Central memory CD4-positive, alpha-beta T cell (primary cell): ENCODE data around the gene ASAP2.

Source experiments
- DNase-seq: peaks from one replicate; pipeline ENCODE4 v3.0.0; 2022

The ASAP2 gene

GRCh38 chr2:9232166-9232479 lies 25.5 kb downstream of the ASAP2 start:
- no peak for DNase-seq

GRCh38 chr2:9232886-9233285 lies 26.3 kb downstream of the ASAP2 start:
- no peak for DNase-seq

GRCh38 chr2:9234680-9235146 lies 28.1 kb downstream of the ASAP2 start:
- no peak for DNase-seq

GRCh38 chr2:9235147-9236044 lies 28.8 kb downstream of the ASAP2 start:
- DNase-seq, result no peak

GRCh38 chr2:9236045-9236344 lies 29.4 kb downstream of the ASAP2 start:
- DNase-seq, result no peak

- DNase-seq, result no peak
These were observed 30.3 kb downstream of the ASAP2 start for GRCh38 chr2:9236867-9237266.

- DNase-seq, result no peak
These were observed 31.2 kb downstream of the ASAP2 start for GRCh38 chr2:9237831-9238230.

- DNase-seq, result no peak
These were observed 32.1 kb downstream of the ASAP2 start for GRCh38 chr2:9238591-9239326.

- DNase-seq, result no peak
These were observed 33.0 kb downstream of the ASAP2 start for GRCh38 chr2:9239616-9240015.

GRCh38 chr2:9240745-9241144 lies 34.1 kb downstream of the ASAP2 start:
- DNase-seq, result no peak

GRCh38 chr2:9241233-9241632 lies 34.6 kb downstream of the ASAP2 start:
- DNase-seq, result no peak

- no peak for DNase-seq
These were observed 36.7 kb downstream of the ASAP2 start for GRCh38 chr2:9243357-9243756.

- DNase-seq, result no peak
These were observed 38.5 kb downstream of the ASAP2 start for GRCh38 chr2:9244985-9245544.

- no peak for DNase-seq
These were observed 40.6 kb downstream of the ASAP2 start for GRCh38 chr2:9247177-9247576.

- DNase-seq, result no peak
These were observed 41.2 kb downstream of the ASAP2 start for GRCh38 chr2:9247786-9248185.

- DNase-seq, result no peak
These were observed 41.8 kb downstream of the ASAP2 start for GRCh38 chr2:9248363-9248762.

GRCh38 chr2:9249020-9249800 lies 42.6 kb downstream of the ASAP2 start:
- DNase-seq, result no peak

- DNase-seq, result no peak
These were observed 43.5 kb downstream of the ASAP2 start for GRCh38 chr2:9250091-9250490.

- DNase-seq, result no peak
These were observed 44.0 kb downstream of the ASAP2 start for GRCh38 chr2:9250498-9251153.

- no peak for DNase-seq
These were observed 44.8 kb downstream of the ASAP2 start for GRCh38 chr2:9251154-9252001.

- no peak for DNase-seq
These were observed 45.4 kb downstream of the ASAP2 start for GRCh38 chr2:9252002-9252357.

GRCh38 chr2:9255416-9255815 lies 48.8 kb downstream of the ASAP2 start:
- no peak for DNase-seq
